Iris pigment epithelial cell (primary cell): ENCODE data around the gene VSX1.

Experiments
- DNase-seq: peaks from one replicate; pipeline ENCODE4 v3.0.0-alpha.2; 2011; ENCODE audit warnings: low read depth

The VSX1 gene

DNA sequence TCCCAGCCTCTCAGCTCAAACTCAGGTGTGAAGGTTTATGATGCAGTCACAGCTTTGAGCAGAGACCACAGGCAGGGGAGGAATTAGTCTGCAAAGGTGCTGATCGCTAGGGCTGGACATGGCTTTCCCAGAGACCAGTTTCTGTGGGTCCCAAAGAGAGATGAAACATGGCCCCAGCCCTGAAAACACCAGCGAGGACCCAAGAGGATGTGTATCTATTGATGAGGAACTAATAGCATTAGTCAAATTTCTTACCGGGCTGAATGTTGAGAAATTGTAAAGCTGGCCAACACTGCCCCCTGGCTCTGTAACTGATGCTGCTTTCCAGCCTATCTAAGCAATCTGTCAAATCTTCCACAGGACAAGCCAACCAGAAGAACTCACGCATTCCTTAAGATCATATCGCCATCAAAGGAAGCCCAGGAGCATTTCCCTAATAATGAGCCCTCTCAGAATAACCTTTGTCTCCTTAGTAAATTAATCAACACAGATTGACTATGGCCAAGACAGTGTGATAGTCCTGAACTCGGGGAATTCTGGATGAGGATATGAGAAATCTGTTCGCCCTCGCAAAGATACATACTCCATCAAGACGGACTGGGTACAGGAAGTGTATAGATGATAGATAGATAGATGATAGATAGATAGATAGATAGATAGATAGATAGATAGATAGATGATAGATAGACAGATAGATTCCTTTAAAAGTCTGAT lies 16.2 kb downstream of the VSX1 start:
- DNase-seq, result peak; percentile 68

DNA sequence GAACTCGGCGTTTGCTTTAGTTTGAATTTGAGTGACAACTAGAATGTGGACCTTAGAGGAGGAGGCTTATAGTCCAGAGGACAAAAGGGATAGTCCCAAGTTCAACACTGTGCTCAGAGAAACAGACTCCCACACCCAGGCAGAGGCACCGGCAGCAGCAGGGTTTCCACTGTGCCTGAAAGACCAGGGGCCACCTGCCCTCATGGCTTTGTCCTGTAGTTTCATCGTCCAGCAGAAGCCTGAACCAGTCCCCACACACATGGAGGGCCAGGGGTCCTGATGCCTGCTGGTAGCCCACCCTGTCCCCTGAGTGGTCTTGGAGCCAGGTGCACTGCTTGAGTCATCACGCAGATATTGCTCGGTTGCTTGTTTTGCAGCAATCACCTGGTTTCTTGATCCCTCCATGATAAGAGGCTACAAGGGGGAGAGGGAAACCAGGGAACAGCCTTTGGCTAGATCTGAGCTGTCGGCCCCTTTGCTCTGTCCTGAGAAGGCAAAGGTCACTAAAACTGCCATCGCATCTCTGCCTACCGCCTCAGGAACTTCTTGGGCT lies 16.8 kb downstream of the VSX1 start:
- no peak for DNase-seq

DNA sequence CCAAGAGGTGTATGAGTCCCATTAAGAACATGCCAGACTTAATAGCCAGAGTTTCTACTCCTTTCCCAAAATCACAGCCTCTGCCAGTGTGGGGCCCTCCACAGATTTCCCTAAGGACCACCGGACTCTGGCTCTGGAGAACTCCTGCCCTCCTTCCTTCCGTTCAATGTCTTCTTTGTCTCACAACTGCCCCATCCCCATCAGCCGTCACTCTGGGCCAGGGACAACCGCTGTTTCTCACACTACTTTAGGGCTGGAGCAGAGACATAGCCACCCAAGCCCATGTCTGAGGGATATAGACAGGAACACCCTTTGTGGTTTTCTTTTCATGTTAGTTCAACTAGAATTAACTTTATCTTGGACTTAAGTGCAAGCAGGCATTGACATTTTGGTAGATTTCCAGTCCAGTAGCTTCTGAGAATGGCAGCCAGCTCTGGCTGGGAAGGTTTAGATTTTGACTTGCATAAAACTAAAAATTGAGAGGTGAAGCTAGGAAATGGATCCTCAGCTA lies 17.3 kb downstream of the VSX1 start:
- no peak for DNase-seq

DNA sequence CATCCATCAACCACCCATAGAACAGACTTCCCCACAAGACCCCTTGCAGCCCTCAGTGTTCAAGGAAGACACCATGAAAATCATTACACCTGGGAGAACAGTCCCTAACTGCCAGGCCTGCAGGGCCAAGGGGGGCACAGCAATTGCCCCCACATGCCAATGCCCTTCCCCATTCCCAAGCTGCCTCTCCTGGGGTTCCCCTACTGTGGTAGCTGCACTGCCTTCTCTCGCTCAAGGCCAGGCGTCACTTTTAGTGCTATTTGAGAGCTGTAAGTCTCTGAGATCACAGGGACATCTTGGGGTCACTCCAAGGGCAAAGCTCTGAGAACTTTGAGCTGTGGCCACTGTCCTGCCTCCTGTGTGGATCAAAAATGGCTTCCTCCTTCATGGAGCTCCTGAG lies 18.0 kb downstream of the VSX1 start:
- no peak for DNase-seq

DNA sequence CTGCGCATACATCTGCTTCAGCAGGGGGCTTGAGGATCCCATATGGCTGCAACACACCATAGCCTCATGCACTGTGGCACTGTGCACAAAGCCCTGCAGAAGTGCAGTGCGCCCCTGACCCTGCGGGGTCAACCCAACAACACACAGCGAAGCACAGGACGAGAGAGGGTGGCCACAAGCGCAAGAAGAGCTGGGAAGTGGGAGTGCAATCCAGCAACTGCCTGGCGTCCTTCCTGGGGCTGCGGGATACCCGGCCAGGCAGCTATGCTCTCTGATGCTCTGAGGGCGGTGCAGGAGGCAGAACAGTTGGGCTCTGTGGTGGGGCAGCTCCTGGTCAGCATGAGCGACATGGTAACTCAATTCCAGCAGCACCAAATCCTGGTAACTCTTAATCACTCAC lies 18.4 kb downstream of the VSX1 start:
- no peak for DNase-seq

DNA sequence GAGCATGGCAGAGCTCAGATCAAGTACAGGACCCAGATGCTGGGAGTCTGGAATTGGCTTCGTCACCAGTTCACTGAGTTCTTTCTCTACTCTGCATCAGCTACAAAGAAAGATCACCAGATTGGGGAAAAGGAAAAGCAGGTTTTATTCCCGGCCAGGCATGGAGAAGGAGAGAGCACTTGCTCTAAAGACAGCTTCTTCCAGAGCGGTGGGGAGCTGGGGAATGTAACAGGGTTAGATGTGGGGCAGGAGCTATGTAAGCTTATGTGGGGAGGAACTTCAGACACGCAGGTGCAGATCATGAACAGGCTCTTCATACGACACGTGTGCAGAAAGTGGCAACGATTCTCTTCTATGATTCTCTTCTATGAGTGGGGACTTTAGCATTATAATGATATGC lies 19.1 kb downstream of the VSX1 start:
- no peak for DNase-seq

DNA sequence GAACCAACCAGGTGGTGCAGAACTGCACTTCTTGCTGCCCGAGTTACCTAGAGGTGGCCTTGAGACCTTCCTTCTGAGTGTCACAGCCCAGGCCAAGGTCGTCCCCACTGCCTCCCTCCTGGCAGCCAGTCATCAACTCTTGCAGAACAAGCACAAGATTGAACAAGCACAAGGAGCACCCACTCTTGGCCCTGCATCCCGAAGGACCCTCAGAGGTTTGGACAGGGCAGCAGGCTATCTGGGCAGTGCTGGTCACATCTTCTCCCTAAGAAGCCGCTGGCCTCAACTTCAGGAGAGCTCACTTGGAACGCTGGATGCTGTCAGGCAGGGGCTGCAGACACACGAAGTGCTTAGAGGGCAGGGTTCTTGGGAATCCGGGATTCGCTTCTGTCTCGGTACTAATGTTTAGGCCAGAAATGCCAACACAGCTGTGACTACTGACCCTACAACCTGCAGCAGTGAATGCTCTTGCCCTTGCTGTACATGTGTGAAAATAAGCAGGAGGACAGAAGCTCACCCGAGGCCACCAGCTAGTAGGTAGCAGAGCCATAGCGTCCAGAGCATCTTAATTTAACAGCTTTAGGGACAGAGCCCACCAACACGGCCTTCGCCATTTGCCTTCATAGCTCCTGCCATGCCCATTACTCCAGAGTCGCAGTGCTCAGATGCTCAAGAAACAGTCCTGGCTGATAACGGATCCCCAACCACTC lies 20.0 kb downstream of the VSX1 start:
- no peak for DNase-seq

DNA sequence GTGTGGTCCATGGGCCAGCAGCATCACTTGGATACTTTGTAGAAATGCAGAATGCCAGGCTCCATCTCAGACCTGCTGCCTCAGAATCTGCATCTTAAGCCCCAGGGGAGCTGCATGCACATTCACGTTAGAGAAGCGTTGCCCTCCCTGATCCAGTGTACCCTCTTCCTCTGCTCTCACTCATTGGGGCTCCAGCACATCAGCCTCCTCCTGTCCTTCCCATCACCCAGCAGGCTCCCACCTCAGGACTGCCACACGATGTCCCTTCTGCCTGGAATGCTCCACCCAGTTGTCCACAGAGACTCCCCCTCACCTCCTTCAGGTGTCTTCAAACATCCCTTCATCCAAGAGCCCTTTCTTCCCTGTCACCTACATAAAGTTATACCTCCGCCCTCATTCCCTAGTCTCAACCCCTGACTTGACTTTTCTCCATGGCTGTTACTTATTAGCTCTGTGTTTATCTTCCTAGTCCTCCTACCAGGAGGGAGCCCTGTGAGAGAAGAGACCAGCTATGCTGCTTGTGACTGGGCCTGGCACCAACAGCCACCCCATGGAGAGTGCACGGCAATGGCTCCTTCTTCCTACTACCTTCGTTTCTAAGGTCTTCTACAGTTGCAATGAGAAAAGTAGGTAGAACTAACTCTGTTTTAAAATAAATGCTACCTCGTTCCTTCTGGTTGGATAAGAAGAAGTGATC lies 20.7 kb downstream of the VSX1 start:
- DNase-seq, result no peak

DNA sequence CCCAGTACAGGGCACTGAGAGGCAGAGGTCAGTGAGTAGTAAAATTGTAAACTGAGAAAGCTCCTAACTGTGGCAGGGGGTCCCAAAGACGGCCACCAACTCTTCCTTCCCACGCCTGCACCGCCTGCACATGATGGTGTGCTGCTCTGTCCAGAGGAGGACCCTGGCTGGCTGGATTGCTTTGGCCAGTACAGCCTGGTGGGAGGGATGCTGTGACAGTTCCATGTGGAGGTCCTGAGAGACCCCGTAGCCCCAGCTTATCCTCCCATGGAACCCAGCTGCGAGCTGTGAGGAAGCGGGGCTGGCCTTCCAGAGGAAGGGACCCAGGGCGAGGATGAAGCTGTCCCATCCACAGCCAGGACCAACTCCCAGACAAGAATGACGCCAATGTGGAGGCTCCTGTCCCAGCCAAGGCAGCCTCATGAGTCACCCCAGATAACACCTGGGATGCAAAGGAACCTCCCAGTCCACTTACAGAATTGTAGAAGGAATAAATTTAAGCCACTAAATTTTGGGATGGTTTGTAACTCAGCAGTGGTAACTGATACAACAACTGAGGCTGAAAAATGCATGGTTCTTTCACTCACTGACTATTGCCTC lies 22.0 kb downstream of the VSX1 start:
- DNase-seq, result no peak

DNA sequence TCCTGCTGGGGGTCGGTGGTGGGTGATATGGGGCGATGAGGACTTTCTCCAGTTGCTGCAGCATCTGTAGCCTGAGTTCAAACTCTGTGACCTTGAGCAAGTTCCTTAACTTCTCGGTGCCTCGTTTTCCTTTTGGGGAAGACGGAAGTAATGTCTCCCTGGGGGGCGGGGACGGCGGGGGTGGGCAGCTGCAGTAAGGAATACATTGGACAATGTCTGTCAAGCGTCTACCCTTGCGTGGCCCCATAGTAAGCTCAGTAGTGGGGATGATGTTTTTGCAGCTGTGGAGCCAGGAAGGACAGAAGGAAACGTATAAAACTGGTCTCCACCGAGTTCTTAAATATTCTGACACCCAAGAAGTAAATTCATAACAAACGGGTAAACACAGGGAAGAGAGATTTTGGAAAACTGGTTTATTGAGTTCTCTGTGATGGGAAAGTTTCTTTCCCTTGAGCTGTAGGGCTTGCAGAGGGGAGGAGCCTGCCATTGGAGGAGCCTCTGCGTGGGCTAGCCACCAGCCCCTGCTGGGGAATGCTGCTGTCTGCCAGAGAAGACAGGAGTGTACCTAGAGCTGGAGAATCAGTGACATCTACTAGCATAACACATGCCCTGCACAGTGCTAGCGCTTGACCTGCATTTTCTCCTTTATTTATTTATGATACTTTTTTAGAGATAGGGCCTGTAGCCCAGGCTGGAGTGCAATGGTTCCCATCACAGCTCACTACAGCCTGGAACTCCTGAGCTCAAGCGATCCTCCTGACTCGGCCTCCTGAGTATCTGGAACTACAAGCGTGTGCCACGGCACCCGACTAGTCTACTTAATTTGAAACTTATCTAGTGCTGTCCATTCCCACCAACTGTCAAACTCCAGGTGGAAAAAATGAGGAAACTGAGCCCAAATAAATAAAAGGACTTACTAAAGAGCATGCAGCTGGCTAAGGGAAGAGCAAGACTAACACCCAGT lies 22.8 kb downstream of the VSX1 start:
- no peak for DNase-seq

DNA sequence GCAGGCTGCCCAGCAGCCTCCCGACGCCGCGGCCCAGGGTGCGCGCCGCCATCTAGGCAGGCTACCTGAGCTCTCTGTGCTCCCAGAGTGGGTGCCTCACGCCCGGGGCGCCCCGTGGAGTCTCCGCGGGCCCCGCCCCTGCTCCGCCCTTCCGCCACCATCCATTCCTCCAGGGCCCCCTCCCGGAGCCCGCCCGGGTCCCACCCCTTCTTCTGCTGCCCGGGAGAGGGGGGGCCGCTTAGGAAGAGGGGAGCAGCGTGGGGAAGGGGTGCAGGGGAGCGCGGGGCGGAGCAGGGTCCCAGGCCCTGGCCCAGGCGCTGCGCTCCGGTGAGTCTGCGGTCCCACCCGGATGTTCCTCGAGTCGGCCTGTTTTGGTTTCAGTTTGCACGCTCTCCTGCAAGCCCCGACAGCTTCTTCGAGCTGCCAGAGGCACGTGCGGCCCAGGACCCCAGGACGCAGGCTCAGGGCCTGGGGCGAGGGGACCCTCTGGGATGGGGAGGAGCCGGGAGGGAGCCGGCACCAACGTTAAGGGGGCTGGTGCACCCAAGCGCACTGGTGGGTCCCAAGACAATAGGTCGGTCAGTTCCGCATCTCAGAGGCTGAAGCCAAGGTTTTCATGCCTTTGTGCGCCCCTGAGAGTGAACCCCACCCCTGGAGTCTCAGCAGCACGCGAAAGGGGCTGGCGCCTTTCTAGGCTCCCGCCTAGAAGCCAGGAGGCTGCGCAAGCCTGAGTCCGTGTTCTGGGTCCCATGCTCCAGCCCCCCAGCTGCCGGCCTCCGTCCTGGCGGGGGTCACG lies 23.7 kb downstream of the VSX1 start, which contains the start of gene ACSS1:
TSS of gene ACSS1 (minus strand) at position 89 of the 796 bp plus-strand sequence. CDS start at position 52, 37 bp downstream.
- DNase-seq, result no peak

DNA sequence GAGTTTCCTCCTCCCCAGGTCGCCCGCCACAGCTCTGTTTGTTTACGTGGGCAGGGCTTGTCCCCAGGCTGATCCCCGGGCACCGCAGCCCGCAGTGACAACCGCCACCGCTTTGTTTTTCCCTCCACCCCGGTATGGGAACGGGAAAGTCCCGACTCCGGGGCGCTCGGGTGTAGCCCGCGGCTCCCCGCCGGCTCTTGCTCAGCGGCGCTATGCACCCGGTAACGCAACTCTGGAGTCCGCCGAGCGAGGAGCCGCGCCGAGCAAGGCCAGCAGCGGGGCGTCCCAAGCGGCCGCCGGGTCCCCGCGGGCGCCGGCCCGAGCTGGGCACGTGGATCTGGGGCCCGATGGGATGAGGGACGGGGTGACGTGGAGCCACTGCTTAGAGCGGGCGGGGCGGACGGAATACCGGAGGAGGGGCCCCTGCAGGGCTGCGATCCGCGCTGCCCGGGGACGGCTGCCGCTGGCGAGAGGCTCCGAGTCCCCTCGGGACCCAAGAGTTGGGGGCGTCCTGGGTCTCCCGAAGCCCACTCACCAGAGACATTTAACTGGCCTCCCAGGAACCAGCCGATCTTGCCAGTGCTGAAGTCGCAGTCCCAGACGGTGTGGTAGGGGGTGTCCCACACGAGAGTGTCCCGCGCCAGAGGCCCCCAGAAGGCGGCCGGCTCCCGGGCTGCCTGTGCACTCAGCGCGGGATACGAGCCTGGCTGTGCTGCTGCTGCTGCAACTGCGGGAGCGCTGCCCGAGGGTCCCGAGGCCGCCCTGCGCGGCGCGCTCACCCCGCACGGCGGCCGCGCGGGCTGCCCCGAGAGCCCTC lies 24.5 kb downstream of the VSX1 start:
- peak; percentile 64 for DNase-seq

DNA sequence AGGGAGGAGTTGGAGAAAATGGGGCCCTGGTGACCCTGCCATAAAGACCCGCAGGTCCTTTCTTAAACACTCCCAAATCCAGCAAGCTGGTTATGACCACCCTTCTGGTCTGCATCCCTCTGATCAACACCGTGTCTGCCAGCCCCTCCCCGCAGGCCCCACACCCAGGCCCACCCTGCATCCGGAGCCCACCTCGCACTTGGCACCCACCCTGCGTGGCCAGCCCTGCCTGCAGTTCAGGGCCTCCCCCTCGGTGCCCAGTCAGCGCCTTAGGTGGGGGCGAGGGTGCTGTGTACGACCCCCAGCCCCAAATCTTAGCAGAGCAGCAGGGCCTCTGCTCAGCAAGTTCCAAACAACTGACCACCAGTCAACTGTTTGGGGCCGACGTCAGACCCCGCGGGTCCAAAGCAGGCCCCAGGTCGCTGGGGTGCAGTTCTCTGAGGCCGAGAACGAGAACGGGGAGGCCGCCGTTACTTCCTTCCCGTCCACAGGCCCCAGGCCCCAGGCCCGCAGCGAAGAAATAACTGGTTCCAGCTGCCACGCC lies 25.2 kb downstream of the VSX1 start:
- no peak for DNase-seq

DNA sequence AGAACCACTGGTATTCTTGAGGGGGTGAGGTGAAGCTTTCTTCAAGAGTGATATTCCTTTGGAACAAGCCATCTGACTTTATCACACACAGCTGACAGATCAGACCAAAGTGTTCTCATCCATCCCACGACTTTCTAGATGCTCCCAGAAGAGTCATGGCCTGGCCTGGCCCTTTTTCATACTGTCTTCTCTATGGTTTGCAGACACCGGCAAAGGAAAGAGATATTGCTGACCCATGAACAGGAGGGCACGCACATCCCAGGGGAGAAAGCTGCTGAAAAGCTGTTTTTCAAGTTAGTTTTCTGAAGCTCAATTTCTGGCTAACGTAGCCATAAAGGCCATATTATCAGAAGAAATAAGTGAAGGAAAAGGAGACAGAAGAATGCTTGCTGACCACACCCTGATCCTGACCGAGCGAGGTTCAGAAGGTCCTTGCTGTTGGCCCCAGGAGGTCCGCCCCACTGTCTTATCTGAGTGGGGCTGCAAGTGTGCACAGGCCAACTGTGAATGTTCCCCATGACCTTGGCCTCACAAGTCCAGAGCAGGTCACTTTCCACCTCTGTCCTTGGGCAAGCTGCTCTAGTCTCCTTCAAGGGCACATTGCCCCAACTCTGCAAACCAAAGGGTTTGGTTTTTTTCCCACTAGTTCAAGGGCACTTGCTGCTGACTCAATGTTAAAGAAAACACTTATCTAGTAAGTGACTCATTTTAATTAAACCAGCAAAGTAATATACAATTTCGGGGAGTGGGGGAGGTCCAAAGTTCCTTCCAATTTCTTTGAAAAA lies 26.0 kb downstream of the VSX1 start:
- no peak for DNase-seq

DNA sequence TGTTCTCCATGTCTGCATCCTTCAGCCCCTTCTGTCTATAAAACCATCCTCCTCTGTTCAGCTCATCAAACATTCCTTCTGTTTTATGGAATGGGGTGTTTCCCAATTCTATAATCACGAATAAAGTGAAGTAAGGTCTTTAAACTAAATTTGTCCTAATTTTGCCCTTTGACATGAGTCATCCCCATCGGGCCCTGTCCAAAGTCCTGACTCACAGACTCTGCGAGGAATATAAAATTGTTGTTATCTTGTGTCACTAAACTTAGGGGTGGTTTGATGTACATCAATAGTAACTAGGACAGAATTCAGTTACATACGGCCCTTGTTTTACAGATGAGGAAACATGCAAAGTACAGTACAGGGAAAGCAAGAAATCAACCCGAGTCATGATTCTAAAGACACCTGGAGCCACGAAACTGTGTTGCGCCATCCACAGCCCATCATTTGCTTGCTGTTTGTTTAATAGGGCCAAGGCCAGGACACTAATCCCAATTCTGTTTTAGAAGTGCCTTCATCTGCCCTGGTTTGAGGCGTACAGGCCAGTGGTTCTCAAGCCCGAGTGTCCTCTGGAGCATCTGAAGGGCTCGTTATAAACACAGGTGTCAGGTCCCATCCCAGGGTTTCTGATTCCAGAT lies 26.8 kb downstream of the VSX1 start:
- DNase-seq, result no peak

DNA sequence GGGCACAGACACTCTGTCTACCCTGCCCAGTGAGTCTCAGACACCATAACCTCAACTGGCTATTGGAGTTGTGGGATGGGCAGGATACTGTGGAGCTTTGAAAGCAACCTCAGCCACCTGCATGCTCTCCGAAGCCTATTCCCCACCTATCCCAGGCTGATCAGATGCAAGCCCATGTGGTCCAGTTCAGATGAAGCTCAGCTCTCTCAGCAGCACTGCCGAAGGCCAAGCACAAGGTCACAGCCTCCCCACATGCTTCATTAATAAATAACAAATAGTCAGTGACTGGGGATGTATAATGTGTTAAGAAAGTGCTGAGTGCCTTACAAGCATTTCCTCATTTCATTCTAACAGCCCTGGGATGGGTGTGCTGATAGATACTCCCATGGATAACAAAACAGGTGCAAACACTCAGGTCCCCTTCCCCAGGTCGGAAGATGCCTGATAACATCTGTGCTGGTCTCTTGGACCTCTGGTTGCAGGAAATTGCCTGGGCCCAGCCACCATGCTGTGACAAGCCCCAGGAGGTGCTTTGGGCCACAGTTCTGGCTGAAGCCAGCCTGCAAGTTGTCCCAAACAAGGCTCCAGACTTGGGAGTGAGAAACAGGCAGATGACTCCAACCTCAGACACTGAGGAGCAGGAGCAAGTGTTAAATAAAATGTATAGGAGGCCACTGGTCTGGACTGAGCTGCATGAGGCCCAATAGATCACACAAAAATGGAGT lies 27.7 kb downstream of the VSX1 start:
- no peak for DNase-seq
